ENCODE results near the gene LDHAL6B. TPM values are rescaled to one million over a fixed set of nuclear protein-coding genes. Genes with fewer than 3 reads are reported as not detected.

LDHAL6B gene
- total RNA-seq, 1 donor from 2014 or later, result not detected

GRCh38 chr15:59205839-59206622, 612 bp upstream of the LDHAL6B start:
- intact Hi-C loops (cut with DNase I), result no loop called here
- DNase-seq (ENCODE audit: low spot score), result no peak

- intact Hi-C loops (cut with DNase I), result no loop called here
- no peak for DNase-seq (ENCODE audit: low spot score)
Measured at GRCh38 chr15:59208613-59209249, 2.1 kb downstream of the LDHAL6B start.

GRCh38 chr15:59210186-59210585, 3.5 kb downstream of the LDHAL6B start:
- DNase-seq (ENCODE audit: low spot score), result no peak
- intact Hi-C loops (cut with DNase I), result no loop called here

GRCh38 chr15:59216911-59217310, 10.3 kb downstream of the LDHAL6B start:
- DNase-seq (ENCODE audit: low spot score), result no peak
- intact Hi-C loops (cut with DNase I), result no loop called here

- no peak for DNase-seq (ENCODE audit: low spot score)
- intact Hi-C loops (cut with DNase I), result no loop called here
Measured at GRCh38 chr15:59217876-59218498, 11.3 kb downstream of the LDHAL6B start.

GRCh38 chr15:59218710-59219109, 12.1 kb downstream of the LDHAL6B start:
- intact Hi-C loops (cut with DNase I), result no loop called here

GRCh38 chr15:59221511-59222505, 15.2 kb downstream of the LDHAL6B start:
- no peak for DNase-seq (ENCODE audit: low spot score)
- intact Hi-C loops (cut with DNase I), result no loop called here

More at GRCh38 chr15:59218710-59219109, 12.1 kb downstream of the LDHAL6B start:
- DNase-seq (ENCODE audit: low spot score), result no peak

GRCh38 chr15:59222906-59223550, 16.4 kb downstream of the LDHAL6B start:
- intact Hi-C loops (cut with DNase I), result no loop called here
- no peak for DNase-seq (ENCODE audit: low spot score)

GRCh38 chr15:59223736-59224135, 17.1 kb downstream of the LDHAL6B start:
- intact Hi-C loops (cut with DNase I), result no loop called here
- DNase-seq (ENCODE audit: low spot score), result no peak

GRCh38 chr15:59224474-59224873, 17.8 kb downstream of the LDHAL6B start:
- intact Hi-C loops (cut with DNase I), result no loop called here
- DNase-seq (ENCODE audit: low spot score), result no peak

GRCh38 chr15:59227021-59227420, 20.4 kb downstream of the LDHAL6B start:
- DNase-seq (ENCODE audit: low spot score), result no peak
- intact Hi-C loops (cut with DNase I), result no loop called here

- intact Hi-C loops (cut with DNase I), result no loop called here
Measured at GRCh38 chr15:59229015-59229414, 22.4 kb downstream of the LDHAL6B start.

GRCh38 chr15:59229453-59229852, 22.8 kb downstream of the LDHAL6B start:
- intact Hi-C loops (cut with DNase I), result no loop called here
- DNase-seq (ENCODE audit: low spot score), result no peak

More at GRCh38 chr15:59229015-59229414, 22.4 kb downstream of the LDHAL6B start:
- no peak for DNase-seq (ENCODE audit: low spot score)

- intact Hi-C loops (cut with DNase I), result no loop called here
- no peak for DNase-seq (ENCODE audit: low spot score)
Measured at GRCh38 chr15:59230531-59231055, 23.9 kb downstream of the LDHAL6B start.

GRCh38 chr15:59232476-59232875, 25.8 kb downstream of the LDHAL6B start:
- no peak for DNase-seq (ENCODE audit: low spot score)
- intact Hi-C loops (cut with DNase I), result no loop called here

GRCh38 chr15:59236394-59236793, 29.8 kb downstream of the LDHAL6B start:
- no peak for DNase-seq (ENCODE audit: low spot score)
- intact Hi-C loops (cut with DNase I), result no loop called here

GRCh38 chr15:59237119-59237855, 30.6 kb downstream of the LDHAL6B start:
- no peak for DNase-seq (ENCODE audit: low spot score)
- intact Hi-C loops (cut with DNase I), result no loop called here

- no peak for DNase-seq (ENCODE audit: low spot score)
- intact Hi-C loops (cut with DNase I), result no loop called here
Measured at GRCh38 chr15:59237924-59238331, 31.3 kb downstream of the LDHAL6B start.

Measured in cardiac septum (tissue), 1 donor.